ENCODE measurements around the gene GPC6.

GPC6 gene

GRCh38 chr13:93304868-93305613 lies 78.4 kb downstream of the GPC6 start:
- peaks cover 3% of the 10 kb centered on the region for H3K36me3 Mint-ChIP-seq (ENCODE audit: low read depth)
- no peaks in the 10 kb centered on the region for H3K9me3 Mint-ChIP-seq
- H3K4me1 Mint-ChIP-seq: peaks cover 12% of the 10 kb centered on the region
- no peak overlapping the region for H3K27ac Mint-ChIP-seq
- no peak overlapping the region for H3K4me3 Mint-ChIP-seq
- TF ChIP-seq, protein P1, sequence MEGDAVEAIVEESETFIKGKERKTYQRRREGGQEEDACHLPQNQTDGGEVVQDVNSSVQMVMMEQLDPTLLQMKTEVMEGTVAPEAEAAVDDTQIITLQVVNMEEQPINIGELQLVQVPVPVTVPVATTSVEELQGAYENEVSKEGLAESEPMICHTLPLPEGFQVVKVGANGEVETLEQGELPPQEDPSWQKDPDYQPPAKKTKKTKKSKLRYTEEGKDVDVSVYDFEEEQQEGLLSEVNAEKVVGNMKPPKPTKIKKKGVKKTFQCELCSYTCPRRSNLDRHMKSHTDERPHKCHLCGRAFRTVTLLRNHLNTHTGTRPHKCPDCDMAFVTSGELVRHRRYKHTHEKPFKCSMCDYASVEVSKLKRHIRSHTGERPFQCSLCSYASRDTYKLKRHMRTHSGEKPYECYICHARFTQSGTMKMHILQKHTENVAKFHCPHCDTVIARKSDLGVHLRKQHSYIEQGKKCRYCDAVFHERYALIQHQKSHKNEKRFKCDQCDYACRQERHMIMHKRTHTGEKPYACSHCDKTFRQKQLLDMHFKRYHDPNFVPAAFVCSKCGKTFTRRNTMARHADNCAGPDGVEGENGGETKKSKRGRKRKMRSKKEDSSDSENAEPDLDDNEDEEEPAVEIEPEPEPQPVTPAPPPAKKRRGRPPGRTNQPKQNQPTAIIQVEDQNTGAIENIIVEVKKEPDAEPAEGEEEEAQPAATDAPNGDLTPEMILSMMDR (IDR thresholded peaks at IDR 0.05; ENCODE audit: unreplicated experiment in 3 of 3): no peak
- H3K27me3 Mint-ChIP-seq (ENCODE audit: low read depth): no peaks in the 10 kb centered on the region

- Mint-ChIP-seq H3K4me3 (no peak overlapping the region), H3K9me3 (no peaks in the 10 kb centered on the region), H3K27me3 (ENCODE audit: low read depth) (no peaks in the 10 kb centered on the region), H3K36me3 (ENCODE audit: low read depth) (peaks cover 3% of the 10 kb centered on the region), H3K4me1 (peaks cover 15% of the 10 kb centered on the region), H3K27ac (no peak overlapping the region)
- TF ChIP-seq, protein P1 (IDR thresholded peaks at IDR 0.05; ENCODE audit: unreplicated experiment in 3 of 3): no peak
Observed at GRCh38 chr13:93305886-93306285, 79.3 kb downstream of the GPC6 start.

GRCh38 chr13:93307136-93307535 lies 80.5 kb downstream of the GPC6 start:
- Mint-ChIP-seq H3K9me3 (no peaks in the 10 kb centered on the region), H3K27ac (no peak overlapping the region), H3K4me3 (no peak overlapping the region), H3K4me1 (peaks cover 15% of the 10 kb centered on the region), H3K27me3 (ENCODE audit: low read depth) (no peaks in the 10 kb centered on the region), H3K36me3 (ENCODE audit: low read depth) (peaks cover 1% of the 10 kb centered on the region)
- TF ChIP-seq, protein P1 (IDR thresholded peaks at IDR 0.05; ENCODE audit: unreplicated experiment in 3 of 3): no peak

- peaks cover 15% of the 10 kb centered on the region for H3K4me1 Mint-ChIP-seq
- TF ChIP-seq, protein P1 (IDR thresholded peaks at IDR 0.05; ENCODE audit: unreplicated experiment in 3 of 3): no peak
- no peak overlapping the region for H3K4me3 Mint-ChIP-seq
- no peaks in the 10 kb centered on the region for H3K9me3 Mint-ChIP-seq
- H3K36me3 Mint-ChIP-seq (ENCODE audit: low read depth): no peaks in the 10 kb centered on the region
- H3K27ac Mint-ChIP-seq: no peak overlapping the region
- H3K27me3 Mint-ChIP-seq (ENCODE audit: low read depth): no peaks in the 10 kb centered on the region
Observed at GRCh38 chr13:93307651-93308050, 81.0 kb downstream of the GPC6 start.

- TF ChIP-seq, protein P1 (IDR thresholded peaks at IDR 0.05; ENCODE audit: unreplicated experiment in 3 of 3): no peak
- Mint-ChIP-seq H3K4me1 (peaks cover 15% of the 10 kb centered on the region), H3K4me3 (no peak overlapping the region), H3K27me3 (ENCODE audit: low read depth) (no peaks in the 10 kb centered on the region), H3K36me3 (ENCODE audit: low read depth) (no peaks in the 10 kb centered on the region), H3K27ac (peak overlapping the region in 2 of 3 experiments; percentile 41 to 42), H3K9me3 (no peaks in the 10 kb centered on the region)
Observed at GRCh38 chr13:93309886-93310523, 83.4 kb downstream of the GPC6 start.
